Muscle of back (tissue), 11 donors: ENCODE results near the gene USP13. TPM values are rescaled to one million over a fixed set of nuclear protein-coding genes. Genes with fewer than 3 reads are reported as not detected.

Source experiments
- DNase-seq, 3 donors: peaks; one replicate each; pipeline versions ENCODE4 v3.0.0 to v3.0.0-alpha.2; 2013
- polyA plus RNA-seq, 10 donors: library from polyadenylated mRNA; unstranded; fragments of 120-200 nt; gene quantifications; one replicate each; pipeline ENCODE4 v1.2.1, GENCODE V29; 2013; ENCODE audit not compliant: insufficient read length in 10 of 10

USP13 gene
- polyA plus RNA-seq, 10 donors = 28.3 to 56.1 (median 43.1) TPM

DNA sequence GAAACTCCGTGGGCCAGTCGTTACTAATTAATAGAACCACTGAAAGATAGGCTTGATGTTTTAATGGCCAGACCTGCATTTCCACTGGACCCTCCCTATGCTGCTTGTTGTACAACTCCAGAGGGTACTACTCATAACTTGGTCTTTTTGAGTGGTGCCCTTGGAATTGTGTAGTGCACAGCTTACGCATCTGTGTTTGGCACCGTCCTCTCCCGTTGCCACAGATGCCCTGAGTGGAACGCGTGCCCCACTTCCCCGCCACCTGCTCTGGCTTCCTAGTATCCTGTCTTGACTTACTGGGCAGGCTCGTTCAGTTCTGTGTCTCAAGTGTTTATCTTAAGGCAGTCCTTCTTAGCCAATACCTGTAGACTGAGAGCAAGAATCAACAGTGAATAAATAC lies 78.7 kb downstream of the USP13 start:
- no peak for DNase-seq

DNA sequence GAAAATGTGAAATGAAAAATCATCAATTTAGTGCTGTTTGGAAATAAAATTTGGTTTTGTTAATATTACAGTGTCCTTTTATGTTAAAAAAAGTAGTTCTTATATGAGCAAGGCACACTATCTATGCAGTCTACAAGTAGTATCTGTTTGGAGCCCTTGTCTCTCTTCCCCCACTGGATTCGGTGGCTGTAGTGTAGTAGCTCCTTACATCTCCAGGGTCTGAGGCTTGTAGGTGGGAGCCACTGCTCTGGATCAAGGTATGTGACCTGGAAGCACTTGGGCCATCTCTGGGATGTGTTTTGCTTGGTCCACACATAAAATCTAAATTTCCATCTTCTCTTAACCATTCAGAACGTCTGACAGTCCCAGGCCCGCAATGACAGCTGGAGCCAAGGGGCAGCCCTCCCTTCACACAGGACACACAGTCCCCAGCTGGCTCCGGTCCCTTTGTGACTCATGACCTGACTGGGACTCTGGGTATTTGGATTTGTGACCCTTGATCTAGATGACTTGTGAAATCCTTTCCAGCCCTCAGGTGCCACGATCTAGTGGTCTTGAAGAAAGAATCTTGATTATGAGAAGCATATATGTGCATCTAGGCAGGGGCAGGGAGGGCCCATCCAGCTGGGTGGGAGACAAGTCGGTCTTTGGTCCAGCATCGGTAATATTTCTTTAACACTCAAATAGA lies 80.0 kb downstream of the USP13 start:
- peak in 2 of 3 donors; percentile 10 to 16 for DNase-seq

DNA sequence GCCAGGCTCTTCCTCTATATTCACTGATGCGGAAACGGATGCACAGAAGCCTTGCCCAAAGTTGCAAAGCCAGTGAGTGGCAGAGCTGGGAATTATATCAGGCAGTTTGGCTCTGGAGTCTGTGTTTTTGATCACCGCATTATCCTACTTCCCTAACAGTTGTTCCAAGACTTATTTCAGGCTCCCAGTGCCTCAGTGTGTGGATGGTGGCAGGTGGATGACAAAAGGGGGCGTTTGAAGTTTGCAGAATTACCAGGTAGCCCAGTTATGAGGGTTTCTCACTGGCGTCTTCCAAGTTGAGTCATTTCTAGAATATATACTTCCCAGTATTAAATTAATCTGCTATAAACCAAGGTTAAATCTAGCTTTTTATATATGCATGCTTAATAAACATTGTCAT lies 81.0 kb downstream of the USP13 start:
- no peak for DNase-seq

DNA sequence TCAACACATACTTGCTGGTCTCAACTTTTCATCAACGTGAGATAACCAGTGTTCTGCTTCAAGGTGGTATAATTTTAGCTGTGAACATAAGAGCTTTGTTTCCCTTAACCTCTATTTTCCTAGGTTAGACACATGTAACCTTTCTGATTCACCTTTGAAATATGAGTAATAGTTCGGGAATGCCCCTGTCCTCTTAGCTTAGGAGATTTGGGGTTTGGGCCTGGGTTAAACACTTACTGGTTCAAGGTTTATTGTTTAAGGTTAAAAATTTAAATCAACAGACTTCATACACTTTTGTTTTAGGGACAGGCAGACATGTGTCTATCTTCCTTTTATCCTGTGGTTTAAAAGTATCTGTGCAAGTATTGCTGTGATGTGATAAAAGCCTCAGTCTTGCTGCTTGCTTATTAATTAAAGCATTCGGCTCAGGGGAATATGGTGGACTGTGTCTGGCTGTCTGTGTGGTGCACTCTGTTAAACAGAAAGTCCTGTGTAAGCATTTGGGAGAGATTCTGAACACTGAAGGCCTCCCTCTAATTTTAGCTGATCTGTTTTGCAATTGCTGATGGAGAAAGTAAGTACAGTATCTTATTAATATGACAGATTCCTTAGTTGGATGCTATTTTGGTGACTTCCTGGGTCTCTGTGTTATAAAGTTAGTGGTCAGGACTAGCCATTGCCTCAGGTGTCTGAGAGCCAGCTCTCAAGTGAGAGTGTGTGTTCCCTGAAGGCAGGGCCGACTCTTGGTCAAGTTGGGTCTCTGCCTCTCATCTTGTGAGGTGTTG lies 81.8 kb downstream of the USP13 start:
- DNase-seq = no peak

DNA sequence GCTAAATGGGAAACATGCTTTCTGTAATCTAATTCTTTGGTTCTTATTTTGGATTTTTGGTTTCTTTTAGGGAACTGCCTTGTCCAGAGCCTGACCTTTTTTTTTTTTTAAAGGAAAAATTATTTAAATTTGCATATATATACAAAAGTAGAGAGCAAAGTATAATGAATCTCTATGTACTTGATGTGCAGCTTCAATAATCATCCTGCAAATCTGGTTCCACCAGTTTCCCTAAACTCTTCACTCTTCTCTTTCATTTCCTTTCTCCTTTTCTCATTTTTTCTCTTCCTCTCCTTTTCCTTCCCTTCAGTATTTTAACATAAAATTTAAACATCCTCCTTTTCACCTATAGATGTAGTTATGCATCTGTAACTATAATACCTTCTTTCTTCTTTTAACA lies 82.5 kb downstream of the USP13 start:
- DNase-seq = no peak

DNA sequence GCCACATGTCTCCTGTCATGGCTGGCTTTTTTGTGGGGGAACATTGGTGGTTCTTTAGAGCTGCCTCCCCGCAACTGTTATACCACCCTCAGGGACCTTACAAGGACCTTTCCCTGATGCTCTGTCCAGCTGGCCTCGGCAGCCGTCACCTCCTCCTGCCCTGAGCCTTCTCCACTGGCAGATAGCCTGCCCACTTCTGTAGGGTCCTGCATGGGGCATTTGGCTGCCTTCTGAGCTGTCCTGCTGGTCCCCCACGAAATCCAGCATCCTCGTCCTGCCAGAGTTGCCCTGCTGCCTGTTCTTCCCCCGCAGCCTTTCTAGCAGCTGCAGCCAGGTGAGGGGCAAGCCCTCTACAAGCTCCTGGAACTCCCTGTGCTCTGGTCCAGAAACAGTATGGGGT lies 86.2 kb downstream of the USP13 start:
- no peak for DNase-seq

DNA sequence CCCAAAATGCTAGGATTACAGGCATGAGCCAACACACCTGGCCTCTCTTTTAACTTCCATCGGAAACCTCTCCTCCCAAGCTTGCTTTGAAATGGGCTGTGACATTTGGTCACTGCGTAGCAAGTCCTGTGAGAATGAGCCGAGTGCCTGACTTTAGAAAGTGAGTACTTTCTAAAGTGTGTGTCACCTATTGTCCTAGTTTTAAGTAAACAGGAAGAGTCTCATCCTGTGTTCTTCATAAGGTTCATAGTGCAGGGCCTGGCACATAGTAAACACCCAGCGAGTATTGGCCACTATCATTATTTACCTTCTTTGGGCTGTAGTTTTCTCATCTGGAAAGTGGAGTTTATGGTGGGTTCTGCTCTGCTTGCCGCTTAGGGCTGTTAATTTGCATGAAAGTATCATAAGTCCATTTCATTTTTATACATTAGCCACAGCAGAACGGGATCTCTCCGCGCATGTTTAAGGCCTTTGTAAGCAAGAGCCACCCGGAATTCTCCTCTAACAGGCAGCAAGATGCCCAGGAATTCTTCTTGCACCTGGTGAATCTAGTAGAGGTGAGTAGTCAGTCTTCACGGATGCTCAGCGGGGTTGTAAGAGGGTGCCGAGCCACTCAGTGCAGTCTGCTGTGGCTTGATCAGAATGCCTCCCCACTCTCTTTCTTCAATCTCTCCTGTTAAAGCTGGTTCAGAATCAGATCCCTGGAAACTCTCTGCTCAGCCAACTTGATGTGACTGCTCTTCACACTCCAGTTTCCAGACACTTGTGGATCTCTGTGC lies 87.2 kb downstream of the USP13 start:
- no peak for DNase-seq

DNA sequence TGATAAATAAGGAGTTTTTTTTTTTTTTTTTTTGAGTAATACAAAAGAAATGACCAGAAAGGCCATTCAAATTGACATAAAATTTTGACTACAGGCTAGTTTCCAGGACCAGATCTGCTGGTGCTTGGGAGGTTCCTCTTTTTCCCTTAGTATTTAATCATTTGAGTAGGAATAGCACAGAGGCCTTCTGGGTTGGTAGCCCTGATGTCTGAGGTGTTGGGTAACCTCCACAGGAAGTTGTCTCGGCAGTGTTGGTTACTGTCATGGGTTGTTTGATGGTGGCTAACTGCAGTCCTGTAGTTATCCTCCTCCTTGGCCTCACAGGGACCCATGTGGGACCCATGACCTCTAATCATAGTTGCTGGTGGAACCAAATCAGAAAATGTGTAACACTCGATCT lies 91.1 kb downstream of the USP13 start:
- no peak for DNase-seq

DNA sequence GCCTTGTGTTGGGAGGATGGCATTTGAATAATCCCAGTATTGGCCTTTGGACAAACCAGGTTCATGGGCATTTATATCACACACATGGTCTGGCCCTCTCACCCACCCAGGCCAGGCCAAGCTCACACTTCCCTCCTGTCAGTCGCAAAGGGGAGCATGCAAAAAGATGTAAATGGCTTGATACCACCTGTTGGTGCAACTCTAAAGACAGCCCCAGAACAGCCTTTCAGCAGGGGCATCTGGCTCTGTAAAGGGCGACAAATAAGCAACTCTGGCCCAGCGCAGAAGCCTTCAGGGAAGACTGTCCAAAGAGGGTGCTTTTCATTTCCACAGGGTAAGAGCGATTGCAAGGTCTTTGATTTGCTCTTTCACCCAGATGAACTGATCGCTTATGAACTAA lies 91.8 kb downstream of the USP13 start:
- no peak for DNase-seq

DNA sequence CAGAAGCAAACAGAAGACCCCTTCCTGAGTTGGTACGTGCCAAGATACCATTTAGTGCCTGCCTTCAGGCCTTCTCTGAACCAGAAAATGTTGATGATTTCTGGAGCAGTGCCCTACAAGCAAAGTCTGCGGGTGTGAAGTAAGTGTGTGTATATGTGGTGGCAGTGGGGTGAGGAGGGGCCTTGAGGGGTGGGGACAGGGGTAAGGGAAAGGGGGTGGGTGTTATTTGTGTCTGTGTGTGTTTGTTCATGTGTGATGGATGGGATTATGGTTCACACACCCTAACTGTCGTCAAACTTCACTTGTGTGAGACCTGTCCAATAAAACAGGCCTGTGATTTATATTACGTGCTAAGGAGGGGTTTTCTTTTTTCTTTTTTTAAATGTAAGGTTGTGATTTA lies 92.2 kb downstream of the USP13 start:
- DNase-seq = no peak

DNA sequence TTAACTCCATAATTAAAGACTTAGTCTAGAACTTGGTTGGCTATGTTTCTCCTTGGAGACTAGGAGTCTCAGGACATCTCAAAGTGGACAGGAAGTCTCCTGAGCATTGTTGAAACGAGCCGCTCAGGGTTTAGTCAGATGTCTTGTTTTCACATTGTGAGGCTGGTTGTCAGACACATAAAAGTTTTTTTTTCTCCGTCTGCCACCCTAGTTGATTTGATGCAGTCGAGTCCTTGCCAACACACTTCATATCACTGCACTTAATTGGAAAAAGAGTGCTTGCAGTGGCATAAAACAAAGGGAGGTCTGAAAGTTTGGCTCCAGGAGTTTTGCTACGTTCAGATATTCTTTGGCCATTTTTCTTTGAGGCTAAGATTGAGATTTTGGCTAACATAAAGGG lies 92.9 kb downstream of the USP13 start:
- DNase-seq = no peak

DNA sequence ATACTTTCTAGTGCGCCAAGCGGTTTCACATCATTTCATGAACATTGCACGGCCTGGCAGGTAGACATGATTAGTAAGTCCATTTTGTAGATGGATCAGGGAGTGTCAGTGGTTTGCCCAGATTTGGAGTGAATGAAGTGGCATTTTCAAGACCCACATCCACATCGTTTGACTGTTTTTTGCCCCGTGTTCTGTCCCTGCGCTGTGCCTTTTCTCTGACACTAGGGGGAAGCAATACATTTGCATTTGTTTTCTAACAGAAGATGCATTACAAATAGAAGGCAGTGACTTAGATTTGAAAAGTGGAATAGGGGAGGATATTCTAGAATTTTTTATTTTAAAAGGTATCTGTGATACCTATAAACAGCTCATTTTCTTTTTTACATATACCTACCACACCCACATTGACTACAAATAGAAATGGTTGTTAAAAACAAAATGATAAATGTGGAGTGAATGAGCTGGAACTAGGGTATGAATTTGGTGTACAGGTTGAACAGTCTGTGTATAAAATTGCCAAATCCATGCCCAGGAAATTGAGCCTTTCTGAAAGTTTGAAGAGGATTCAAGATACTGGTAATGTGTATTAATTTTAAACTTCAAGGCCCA lies 98.0 kb downstream of the USP13 start:
- peak in 2 of 3 donors; percentile 5 to 11 for DNase-seq

DNA sequence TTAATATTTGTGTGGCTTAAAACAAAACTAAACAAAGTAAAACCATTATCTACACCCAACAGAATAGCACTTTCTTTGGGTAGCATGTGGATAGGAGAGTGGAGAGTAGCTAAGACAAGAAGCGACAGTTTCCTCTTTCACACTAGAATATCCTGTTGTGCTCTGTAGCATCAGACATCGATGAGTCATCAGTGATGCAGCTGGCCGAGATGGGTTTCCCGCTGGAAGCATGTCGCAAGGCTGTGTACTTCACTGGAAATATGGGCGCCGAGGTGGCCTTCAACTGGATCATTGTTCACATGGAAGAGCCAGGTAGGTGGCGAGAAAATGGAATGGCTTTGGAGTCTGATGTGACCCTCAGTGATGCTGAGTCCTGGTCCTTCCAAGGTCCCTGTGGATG lies 108.1 kb downstream of the USP13 start:
- no peak for DNase-seq

DNA sequence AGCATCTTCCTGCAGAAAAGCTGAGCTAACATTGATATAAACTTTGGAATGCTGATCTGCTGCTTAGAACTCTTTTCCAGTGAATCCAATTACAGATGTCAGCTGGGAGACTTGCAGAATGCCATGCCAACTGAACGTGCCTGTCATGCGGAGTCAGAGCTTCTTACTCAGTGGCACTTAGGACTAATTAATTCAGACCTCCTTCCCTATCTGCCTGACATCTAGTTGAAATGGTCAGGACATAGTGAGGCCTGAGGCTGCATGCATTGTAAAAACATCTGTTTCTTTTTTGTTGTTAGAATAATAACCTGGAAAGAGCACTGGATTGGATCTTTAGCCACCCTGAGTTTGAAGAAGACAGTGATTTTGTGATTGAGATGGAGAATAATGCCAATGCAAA lies 112.6 kb downstream of the USP13 start:
- DNase-seq = no peak

DNA sequence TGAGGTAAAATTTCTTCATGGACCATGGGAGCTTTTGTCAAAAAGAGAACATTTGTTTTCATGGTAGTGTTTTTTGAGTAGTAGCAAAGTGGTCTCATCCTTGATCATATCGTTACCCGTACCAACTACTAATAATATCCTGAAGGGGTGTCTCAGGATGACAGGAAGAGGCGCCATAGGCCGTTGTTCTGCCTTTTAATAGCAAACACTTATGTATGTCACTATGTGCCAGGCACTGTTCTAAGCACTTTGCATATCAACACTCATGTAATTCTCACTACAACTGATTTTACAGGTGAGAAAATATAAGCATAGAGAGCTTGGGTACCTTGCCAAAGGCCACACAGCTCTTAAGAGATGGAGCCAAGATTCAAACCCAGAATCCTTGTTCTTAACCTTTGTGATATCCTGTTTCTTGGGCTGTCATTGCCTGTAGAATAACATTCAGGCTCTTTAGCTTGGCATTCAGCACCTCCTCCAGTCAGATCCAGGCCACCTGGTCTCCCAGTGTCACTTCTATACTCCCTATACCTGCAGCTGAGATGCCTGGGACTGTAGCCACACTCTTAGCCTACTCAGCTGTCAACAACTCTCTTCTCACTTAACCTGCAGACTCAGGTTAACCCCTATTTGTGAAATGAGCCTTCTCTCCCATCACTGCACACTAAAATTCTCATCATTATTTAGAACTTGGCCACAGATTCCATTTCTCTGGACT lies 113.7 kb downstream of the USP13 start:
- DNase-seq = no peak

DNA sequence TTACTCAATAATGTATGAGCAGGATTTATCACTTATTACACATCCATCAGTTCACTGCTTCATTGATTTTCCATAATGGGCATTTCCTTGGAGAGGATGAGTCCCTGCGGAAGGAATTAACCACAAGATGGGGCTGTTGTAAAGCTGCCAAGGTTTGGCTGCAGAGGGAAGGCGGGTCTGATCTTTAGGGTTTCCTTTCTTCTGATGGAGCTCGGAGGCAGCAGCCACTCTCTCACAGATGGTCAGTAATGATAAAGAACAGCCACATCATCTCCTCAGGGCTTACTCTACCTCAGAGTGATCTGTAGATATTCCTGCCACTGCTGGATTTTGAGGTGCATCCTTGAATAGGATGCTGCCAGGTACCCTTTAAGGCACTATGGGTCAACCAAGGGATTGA lies 115.2 kb downstream of the USP13 start:
- peak; percentile 14 to 33 (median 16) for DNase-seq

DNA sequence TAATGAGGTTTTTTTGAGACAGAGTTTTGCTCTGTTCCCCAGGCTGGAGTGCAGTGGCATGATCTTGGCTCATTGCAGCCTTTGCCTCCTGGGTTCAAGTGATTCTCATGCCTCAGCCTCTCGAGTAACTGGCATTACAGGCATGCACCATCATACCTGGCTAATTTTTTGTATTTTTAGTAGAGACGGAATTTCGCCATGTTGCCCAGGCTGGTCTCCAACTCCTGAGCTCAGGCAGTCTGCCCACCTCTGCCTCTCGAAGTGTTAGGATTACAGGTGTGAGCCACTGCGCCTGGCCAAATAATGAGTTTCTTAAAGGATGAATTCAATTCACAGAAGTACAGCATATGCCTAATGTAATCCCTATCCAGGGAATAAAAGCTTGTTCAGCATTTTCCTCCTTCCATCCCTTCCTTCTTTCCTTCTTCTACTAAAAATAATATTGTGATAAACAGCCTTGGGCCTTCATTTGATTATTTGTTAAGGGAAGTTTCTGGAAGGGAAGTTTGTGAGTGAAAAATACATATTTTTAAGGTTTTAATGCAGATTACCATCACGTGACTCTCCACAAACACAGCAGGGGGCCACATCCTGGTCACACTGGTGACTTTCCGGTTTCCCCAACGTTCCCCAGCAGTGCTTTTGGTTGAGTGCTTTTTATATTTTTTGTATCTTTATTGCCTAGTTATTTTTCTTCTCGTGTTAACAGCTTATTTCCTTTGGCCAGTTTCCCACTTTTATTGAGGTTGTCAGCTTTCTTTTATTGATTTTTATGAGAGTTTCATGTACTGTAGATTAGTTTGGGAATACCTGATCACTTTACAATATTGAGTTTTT lies 116.8 kb downstream of the USP13 start:
- DNase-seq = no peak

DNA sequence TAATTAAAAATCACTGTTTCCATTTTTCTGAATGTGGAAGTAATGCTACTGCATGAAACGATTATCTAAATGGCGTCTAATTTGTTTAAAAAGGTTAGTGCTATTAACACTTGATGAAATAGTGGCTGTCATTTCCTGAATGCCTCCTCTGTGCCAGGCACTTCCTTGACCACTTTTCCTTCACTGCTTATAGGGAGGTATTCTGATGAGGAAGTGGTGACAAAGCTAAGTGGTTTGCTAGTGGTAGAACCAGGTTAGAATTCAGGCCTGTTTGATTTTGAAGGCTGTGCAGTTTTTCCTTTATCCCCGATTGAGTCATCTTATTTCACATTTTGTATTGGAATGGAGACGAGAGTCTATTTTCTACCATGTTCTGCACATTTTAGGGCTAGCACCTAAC lies 119.0 kb downstream of the USP13 start:
- no peak for DNase-seq

DNA sequence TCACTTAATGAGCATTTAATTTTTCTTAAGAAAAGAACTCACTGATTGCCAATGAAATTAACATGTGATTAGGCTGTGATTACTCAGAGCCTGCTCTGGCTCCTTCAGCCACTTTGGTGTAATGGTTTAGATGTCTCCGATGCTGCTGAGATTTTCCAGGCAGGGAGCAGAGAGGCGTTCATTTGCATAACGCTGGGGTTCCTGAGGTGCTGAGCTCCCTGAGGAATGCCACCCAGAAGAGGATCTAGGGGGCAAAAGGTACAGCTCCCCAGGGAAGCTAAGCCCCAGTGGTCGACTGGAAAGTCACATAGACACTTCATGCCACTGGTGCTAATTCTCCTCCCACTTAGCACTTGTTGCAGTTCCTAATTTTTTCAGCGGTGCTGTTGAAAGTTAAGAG lies 119.5 kb downstream of the USP13 start:
- DNase-seq = no peak

DNA sequence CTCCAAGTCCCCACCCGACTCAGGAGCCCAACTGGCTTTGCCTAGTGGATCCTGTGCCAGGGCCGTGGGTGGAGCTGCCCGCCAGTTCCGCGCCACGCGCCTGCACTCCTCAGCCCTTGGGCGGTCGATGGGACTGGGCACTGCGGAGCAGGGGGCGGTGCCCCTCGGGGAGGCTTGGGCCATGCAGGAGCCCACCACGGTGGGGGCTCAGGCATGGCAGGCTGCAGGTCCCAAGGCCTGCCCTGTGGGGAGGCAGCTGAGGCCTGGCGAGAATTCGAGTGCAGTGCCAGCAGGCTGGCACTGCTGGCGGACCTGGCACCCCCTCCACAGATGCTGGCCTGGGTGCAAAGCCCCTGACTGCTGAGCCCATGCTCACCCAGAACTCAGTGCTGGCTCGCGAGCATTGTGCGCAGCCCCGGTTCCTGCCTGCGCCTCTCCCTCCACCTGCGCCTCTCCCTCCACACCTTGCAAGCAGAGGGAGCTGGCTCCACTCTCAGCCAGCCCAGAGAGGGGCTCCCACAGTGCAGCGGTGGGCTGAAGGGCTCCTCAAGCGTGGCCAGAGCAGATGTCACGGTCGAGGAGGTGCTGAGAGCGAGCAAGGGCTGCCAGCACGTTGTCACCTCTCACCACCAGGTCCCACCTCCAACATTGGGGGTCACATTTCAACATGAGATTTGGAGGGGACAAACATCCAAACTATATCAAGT lies 122.7 kb downstream of the USP13 start:
- no peak for DNase-seq
